CD4-positive, alpha-beta T cell treated with Interleukin-17A for 4 hours (primary cell): ENCODE results near the gene CYGB.
A peak's percentile ranks its signal among the peaks of the same experiment; 100 is the strongest.
"Not testable (repeated sequence)": the region's sequence is repeated elsewhere in the genome, so short reads cannot be mapped to it uniquely, and the experiment has no call there.

Experiments used
- DNase-seq: peaks from one replicate; pipeline ENCODE4 v3.0.0-alpha.2; 2020; ENCODE audit warnings: mixed read lengths

Gene CYGB

DNA sequence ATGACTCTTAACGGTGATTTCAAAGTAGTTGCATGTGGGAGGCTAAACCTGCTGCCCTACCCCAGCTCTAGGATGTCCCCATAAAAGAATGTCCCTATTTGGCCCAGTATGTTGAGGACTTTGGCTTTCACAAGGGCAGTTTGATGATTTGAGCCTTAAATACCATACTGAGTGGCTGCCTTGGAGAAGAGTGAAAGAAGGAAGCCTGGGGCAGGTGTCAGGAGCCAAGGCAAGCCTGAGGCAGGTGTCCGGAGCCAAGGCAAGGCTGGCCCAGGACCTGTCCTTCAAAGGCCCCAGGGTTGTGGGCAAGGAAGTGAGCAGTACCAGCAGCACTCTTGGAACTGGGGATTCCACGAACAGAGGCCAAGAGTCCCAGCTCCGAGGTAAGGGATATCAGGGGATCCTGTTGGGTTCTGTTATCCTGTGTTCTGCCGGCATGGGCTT lies 29.5 kb upstream of the CYGB start:
- no peak for DNase-seq

DNA sequence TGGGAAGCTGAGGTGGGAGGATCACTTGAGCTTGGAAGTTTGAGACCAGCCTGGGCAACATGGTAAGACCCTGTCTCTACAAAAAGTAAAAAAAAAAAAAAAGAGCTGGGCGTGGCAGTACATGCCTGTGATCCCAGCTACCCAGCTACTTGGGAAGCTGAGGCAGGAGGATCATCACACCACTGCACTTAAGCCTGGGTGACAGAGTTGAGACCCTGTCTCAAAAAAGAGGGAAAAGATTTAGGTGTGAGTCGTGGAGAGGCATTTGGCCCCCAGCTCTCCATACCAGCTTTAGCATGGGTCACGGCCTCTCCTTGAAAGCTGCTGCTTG lies 29.1 kb upstream of the CYGB start:
- no peak for DNase-seq

DNA sequence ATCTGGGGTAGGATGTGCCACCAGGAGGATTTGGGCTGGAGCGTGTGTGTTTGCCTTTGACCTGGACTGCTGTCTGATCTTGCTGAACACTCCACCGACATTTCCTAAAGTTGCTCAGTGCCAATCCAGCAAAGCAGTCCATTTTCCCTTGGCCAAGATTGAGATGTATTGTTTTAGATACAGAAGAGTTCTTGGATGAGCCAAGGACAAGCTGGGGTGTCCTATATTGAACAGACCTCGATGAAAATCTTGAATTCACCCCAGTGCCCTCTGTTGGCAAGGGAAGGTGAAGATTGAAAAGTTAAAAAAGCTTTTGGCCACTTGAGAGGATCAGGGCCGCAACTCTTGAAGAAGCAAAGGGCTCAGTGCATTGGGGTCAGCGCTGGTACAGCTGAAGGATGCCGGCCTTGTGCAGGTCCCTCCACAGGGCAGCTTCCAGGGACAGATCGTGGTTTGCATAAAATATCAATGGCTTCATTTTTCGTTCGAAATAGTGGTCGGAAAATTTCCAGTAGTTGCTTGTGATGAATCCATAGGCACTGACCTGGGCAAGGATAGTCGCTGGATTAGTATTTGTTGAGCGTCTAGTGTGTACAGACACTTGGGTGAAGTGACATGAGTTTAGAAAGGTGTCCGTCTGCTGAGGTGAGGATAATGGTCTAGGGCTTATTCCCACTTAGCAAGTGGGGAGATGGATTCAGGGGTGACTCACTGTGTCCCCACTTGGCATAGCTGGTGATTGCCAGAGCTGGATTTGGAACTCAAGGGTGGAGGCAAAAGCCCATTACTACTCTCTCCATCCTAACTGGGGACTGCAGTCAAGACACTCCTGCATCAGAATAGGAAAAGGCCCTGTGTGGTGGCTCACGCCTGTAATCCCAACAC lies 28.5 kb upstream of the CYGB start:
- DNase-seq: no peak

DNA sequence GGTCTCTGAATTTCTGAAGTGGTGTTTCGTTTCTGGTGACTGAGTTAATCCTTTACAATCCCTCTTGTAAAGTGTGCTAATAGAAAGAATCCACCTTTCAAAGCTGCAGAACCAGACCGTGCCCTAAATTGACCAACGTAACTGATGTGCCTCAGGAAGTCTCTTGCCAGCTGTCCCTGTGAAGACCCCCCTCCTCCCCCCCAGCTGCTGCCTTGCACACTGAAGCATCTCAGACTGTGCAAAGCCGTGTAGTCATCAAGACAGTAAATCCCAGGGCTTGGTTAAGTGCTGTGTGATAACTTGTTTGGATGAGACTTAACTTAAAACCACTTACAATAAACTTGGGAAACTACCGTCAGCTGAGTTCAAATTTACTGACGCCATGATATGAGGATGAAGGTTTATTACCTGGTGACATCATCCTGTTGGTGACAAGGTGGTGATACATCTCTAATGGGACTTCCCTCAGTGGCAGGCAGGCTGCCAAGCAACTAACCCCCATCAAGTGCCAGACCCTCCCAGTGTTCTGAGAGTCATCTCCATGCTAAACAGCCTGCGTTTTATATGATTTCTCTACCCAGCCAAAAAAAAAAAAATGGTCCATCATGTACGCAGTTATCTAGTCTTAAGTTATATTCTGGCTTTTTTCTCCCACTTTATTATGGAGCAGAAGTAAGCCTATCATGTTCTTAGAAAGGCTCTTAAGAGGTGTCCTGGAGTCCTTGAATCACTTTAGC lies 27.6 kb upstream of the CYGB start:
- peak; percentile 45 for DNase-seq

DNA sequence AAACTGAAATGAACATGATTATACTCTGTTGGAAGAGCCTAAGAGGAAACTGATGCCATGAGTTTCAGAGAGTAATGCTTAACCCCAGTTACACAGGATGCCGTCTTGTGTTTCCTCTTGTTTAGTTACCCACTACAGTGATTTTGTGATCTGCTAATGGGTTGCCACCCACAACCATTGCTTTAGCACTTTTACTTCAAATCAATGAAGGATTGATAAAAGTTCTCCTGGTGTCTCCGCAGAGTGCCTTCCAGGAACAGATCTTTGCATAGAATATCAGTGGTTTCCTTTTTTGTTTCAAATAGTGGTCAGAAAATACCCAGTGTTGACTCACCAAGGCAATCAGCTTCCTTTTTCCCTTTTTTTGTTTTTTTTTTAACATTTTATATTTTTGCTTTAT lies 25.9 kb upstream of the CYGB start:
- not testable (repeated sequence) for DNase-seq

DNA sequence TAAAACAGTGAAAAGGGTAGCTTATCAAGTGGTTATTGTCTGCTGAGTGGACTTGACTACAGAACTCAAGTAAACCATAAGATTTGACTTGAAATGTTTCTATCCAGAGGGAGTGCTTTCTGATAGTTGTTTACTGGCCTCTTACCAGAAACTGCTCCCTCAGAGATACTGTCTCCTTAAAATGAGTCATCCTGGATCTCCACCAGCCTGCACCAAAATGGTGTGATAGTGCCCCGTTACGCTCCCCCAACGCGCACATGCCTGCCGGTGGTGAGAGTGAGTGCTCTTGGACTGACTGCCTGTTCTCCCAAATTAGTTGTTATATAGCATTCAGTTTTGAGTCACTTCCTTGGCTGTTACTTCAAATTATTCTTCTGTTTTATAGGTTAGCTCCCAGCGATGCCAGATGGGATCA lies 25.2 kb upstream of the CYGB start:
- DNase-seq: no peak

DNA sequence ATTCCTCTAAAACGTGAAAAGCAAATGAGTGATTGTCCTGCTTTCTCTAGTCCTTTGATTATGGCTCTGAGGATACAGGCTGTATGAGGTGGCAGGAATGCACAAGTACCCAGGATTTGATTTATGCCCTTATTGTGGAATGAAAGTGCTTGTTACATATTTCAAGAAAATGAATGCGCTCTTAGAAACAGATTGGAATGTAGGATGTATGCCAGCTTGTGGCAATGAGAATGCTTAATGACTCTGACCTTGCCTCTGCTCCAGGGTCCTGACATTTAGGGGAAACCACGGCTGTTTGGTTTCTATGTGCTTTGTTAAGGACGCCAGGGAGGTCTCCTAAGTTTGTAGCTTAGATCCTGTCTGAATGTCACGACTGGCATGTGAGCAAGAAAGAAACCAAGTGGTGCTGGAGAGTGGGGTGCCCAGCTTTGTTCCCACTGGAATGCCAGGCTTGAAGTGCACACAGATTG lies 24.3 kb upstream of the CYGB start:
- no peak for DNase-seq

DNA sequence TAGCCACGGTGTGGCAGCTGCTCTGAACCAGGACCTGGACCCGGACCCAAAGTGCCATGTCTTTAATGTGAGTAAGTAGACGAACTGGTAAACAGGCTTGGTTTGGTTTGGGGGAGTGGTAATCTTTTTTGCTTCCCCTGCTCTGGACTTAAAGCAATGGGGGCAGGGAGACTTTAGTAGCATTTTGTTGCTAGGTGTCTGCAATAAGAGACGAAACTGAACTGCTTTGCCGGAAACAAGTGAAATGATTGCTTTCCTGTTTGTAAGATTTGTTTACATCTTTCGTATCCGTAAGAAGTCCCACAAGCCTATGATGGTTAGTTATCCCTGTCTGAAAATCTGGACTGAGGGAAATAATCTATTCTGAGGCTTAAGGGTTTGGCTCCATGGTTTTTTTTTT lies 23.8 kb upstream of the CYGB start:
- DNase-seq: no peak

DNA sequence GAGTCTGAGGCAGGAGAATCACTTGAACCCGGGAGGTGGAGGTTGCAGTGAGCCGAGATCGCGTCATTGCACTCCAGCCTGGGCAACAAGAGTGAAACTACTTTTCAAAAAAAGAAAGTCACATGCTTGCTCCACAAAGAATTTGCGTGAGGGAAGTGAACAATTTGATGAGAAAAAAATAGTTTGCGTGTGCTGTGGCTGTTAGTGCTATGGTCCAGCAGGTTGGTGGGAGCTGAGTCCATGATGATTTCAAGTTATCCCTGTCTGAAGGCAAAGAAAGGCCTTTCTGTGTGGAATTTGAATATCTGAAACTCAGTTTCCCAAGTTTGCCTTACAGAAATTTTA lies 23.3 kb upstream of the CYGB start:
- DNase-seq: no peak

DNA sequence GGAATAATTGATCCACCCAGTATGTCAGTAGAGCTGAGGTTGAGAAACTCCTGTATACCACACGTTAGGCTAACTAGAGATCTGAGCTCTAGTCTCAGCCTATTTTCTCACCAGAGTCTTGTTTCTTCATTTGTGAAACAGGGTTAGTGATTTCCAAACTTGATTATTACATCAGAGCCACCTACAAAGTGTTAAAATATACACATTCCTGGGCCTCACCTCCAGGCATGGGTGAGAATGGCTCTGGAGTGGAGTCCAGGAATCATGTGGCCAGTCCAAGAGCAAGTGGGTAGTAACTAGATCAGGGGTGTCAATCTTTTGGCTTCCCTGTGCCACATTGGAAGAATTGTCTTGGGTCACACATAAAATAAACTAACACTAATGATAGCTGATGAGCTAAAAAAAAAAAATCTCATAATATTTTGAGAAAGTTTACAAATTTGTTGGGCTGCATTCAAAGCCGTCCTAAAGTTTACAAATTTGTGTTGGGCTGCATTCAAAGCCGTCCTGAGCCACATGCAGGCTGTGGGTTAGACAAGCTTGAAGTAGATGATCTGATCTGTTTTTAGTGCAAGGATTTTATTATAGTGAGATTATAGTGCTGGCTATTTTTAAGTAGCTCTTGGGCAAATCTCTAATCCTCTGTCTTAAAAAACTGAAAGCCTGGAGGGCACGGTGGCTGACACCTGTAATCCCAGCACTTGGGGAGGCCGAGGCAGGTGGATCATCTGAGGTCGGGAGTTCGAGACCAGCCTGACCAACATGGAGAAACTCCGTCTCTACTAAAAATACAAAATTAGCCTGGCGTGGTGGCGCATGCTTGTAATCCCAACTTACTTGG lies 22.7 kb upstream of the CYGB start:
- no peak for DNase-seq

DNA sequence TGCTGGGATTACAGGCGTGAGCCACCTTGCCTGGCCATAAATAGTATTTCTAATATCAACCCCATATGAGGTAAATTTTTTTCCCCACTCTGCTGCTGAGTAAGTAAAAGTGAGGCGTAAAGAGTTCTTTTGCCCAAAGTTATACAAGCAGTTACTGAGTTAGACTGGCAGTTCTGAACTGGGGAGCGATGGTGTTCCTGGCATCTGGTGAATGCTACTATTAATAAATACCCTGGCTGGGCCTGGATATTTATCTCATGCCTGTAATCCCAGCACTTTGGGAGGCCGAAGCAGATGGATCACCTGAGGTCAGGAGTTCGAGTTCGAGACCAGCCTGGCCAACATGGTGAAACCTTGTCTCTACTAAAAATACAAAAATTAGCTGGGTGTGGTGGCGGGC lies 22.0 kb upstream of the CYGB start:
- DNase-seq: not testable (repeated sequence)

DNA sequence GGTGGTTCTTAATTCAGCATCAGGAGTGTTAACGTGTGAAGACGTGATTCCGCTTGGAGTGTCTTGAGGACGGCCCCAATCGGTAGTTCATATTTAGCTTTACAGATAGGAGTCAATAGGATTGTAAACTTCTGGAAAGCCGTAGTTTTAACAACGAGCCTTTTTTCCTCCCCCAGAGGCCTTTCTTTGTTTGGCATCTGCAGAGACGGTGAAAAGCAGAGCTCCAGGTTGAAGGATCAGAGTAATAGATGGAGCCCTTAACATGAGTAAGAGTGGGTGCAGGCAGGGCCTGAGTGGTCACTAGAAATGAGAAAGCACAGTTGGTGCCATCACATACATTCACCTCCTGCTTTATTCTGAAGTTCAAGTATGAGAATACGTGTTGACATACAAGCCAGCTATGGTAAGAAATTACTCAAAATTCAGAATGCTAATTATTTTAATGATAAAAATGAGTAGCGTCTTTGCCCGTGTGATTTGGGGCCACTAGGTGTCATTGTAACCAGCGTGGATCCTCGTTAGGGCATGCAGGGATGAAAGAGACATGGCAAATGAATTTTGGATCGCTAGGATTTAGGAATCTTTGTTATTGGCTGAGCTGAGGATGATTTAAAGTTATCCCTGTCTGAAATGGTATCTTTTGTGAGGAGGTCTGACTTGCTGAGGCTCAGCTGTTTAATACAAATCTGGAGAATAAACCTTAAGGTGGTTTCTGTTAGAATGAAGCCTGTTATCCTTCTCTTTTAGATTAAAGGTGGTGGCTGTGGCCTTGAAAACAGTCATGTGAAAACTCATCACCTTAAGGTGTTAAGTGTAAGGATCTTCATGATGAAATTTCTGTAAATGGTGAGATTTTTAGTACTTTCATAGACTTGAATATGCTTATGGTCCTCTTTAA lies 20.9 kb upstream of the CYGB start:
- peak; percentile 43 for DNase-seq

DNA sequence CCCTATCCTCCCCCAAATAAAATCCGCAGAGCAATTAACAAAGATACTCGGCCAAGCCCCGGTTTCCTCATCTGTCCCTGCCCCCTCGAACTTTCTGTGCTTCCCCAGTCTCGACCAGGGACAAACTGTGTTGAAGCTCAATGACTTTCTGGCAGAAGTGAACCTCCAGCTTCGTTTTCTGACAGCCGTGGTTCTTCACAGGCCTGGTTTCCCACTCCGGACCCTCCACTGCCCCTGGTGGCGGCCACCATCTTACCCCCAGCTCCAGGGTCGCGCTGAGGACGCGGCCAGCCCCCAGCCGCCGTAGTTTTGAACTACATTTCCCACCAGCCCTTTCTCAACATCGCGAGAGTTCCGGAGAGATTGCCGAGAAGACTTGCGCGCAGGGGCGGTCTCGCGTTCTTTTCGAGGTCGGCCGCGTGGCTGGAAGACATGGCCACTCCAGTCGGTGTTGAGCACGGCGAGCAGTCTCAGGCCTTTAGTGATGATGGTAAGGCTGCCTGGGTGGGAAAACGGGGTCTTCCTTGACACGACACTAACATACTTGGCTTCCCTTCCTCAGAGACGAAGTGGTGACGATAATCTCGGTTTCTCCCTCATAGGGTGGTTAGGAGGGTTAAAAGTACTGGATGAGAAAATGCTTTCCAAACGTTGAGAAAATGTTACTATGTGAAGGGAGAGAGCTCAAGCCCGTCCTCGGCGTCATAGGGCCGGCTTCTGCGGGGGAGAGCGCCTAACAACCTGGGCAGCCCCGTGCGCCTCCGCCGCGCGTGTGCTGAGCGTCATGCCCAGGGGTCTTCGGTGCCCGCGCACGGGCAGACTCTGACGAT lies 20.1 kb upstream of the CYGB start:
- DNase-seq: peak; percentile 92

DNA sequence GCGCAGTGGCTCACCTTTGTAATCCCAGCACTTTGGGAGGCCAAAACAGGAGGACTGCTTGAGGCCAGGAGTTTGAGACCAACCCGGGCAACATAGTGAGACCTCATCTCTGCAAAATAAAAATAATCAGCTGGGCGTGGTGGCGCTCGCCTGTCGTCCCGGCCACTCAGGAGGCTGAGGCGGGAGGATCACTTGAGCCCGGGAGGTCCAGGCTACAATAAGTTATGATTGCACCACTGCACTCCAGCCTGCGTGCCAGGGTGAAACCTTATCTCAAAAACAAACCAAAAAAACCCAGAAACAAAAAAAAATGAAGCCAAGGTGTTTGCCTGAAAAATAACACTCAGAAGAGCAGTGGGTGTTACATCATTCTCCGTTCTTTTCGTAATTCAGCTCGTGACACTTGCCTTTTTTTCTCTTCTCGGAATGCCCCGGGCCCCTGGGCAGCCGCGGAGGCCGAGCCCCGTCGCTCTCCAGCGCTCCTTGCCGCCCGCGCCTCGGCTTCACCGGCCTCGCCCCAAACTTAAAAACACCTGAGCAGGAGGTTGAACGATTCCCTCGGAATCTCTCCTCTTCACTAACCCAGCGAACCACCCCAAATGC lies 19.4 kb upstream of the CYGB start:
- DNase-seq: no peak

DNA sequence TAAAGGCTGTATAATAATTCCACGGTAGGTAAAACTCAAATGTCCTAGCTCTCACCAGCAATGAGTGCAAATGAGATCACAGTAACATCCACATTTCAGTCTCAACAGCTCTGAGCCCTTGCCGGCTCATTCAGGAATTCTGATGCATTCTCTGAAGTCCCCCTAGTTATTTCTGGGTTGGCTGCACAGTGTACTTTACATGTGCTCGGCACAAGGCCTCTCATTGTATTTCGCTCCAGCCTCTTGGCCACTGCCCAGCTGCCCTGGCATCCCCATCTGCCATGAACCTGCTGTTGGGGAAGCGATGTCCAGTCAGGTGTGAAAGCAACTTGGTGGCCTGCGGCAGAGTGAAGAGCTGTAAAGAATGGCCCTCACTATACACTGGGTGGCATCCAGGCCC lies 16.6 kb upstream of the CYGB start:
- no peak for DNase-seq

DNA sequence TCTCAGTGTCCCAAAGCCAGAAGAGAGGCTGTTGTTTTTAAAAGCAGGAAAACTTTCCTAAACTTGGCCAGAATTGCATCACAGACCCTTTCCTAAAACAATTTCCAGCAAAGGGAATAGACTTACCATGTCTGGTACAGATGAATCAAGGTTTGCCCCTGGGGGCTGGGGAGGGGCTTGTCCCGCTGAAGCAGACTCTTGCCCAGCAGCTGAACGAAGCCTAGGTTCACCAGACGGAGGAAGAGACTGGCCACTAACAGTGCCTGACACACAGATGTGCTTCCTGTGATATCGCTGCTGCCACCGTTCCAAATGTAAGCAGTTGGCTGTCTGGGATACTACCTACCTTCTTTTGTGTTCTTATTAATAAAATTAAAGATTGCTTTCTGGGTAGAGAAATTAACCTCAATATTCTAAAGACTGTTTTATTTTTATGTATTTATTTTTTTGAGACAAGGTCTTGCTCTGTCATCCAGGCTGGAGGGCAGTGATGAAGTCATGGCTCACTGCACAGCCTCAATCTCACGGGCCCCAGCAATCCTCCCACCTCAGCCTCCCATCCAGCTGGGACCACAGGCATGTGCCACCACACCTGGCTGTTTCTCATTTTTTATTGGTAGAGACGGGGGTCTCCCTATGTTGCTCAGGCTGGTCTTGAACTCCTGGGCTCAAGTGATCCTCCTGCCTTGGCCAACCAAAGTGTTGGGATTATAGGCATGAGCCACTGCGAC lies 15.8 kb upstream of the CYGB start:
- no peak for DNase-seq

DNA sequence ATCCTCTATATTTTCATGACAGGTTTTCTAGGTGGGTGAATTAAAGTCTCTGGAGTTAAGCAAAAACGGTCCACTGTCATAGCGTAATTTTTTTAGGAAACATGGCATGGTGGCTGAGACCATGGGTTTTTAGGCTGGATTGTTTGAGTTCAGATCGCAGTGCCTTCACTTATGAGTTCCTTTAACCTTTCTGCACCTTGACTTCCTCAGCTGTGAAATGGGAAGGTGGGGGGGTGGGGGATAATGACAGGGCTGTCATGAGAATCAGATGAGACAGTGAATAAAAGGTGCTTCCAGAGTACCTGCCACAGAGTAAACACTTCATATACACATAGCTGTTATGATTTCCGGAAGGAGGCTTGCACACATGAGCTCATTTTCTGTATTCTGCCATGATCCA lies 14.2 kb upstream of the CYGB start:
- DNase-seq: no peak

DNA sequence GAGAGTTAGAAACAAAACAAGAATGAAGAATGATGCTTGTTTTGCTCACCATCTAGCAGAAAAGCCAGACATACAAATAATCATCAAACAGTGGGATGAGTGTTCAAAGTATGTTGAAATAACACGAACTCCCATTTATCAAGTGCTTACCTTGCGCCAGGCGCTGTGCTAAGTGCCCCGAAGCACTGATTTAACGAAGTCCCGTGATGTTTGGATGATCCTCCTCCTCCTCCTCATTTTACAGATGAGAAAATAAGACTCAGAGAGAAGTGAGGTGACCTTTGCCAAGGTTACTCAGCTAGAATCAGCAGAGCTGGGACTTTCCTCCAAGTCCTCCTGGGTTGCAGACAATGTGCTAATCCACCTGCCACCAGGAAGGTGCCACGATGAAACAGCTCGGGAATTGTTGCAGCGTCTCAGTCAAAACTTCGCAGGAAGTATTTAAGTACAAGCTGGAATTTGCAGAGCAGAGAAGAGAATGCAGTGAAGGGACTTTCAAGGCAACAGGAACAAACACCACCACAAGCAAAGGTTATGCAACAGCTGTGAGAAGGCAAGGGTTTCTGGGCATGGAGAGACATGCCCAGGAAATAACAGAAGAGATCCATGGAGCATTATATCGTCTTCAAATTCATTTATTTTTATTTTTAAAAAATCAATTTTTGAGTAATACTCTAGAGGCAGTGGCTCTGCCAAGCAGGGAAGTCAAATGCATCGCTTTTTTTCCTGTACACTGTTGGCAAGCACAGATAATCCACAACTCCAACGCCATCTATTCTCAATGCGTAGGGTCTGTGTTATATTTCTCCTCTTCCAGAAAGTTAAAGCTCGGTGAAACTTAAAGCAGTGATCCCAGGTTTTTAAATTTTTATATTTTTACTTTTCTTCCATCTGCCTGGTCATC lies 13.5 kb upstream of the CYGB start:
- DNase-seq: no peak

DNA sequence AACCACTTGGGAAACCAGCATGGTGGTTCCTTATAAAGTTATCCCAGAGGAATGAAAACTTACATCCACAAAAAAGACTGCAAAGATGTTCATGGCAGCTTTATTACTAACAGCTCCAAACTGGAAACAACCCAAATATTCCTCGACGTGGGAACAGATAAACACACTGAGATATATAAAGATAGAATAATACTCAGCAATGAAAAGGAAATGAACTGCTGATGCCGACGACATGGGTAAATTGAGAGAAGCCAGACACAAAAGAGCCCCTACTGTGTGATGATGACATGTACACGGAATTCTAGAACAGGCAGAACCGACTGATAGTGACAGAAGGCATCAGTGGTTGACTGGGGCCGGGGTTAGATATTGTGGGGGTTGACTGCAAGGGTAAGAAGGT lies 12.0 kb upstream of the CYGB start:
- DNase-seq: no peak
